OCI-LY3 (cell line): ENCODE measurements around the gene SLC6A20.

Experiments used
- H2AFZ ChIP-seq: fragments of 200-600, 300-600 bp; shearing (Covaris generic); 2 replicates; pipeline ENCODE4 v1.6.0; 2014; ENCODE audit warnings: antibody characterized with exemption, low read depth, low read length
- H3K27ac ChIP-seq: fragments of 200-600, 300-600 bp; sonication (generic); 2 replicates; pipeline ENCODE4 v1.5.1; 2014; ENCODE audit warnings: mild to moderate bottlenecking, low read length, moderate library complexity, mixed read lengths
- H3K27me3 ChIP-seq: fragments of 200-600, 300-600 bp; sonication (generic); 2 replicates; pipeline ENCODE4 v1.6.1; 2014; ENCODE audit warnings: low read depth, low read length, mixed read lengths
- H3K36me3 ChIP-seq: fragments of 200-600, 300-600 bp; sonication (generic); replicated peaks from 2 replicates; pipeline ENCODE3; 2014; ENCODE audit warnings: low read depth, low read length, mixed read lengths
- H3K4me1 ChIP-seq: fragments of 300-600, 200-600 bp; sonication (generic); 2 replicates; pipeline ENCODE4 v1.6.1; 2014; ENCODE audit warnings: low read length, mixed read lengths
- H3K4me2 ChIP-seq: fragments of 200-600, 300-600 bp; sonication (generic); 2 replicates; pipeline ENCODE4 v1.6.1; 2014; ENCODE audit warnings: low read length, mixed read lengths
- H3K4me3 ChIP-seq: fragments of 300-600, 200-600 bp; sonication (generic); 2 replicates; pipeline ENCODE4 v1.5.1; 2014; ENCODE audit warnings: antibody characterized with exemption, mild to moderate bottlenecking, low read length, moderate library complexity
- H3K79me2 ChIP-seq: fragments of 300-600, 200-600 bp; shearing (Covaris generic); 2 replicates; pipeline ENCODE4 v1.6.1; 2014; ENCODE audit warnings: mild to moderate bottlenecking, low read length, mixed read lengths
- H3K9ac ChIP-seq: fragments of 300-600, 200-600 bp; shearing (Covaris generic); 2 replicates; pipeline ENCODE4 v1.6.0; 2014; ENCODE audit warnings: mild to moderate bottlenecking, low read length, moderate library complexity
- H3K9me3 ChIP-seq: fragments of 200-600, 300-600 bp; shearing (Covaris generic); 2 replicates; pipeline ENCODE4 v1.6.1; 2014; ENCODE audit warnings: low read length, mixed read lengths; ENCODE audit not compliant: insufficient read depth
- H4K20me1 ChIP-seq: fragments of 200-600, 300-600 bp; sonication (generic); 2 replicates; pipeline ENCODE4 v1.6.1; 2016; ENCODE audit warnings: low read length, mixed read lengths; ENCODE audit not compliant: insufficient read depth
- CTCF ChIP-seq: fragments of 200-600, 300-600 bp; sonication (generic); IDR thresholded peaks from 2 replicates; pipeline ENCODE4 v1.5.1; 2014; ENCODE audit warnings: antibody characterized with exemption, low read length, low read depth
- EZH2phosphoT487 ChIP-seq: fragments of 200-600 bp; shearing (Covaris generic); IDR thresholded peaks from 2 replicates; pipeline ENCODE4 v1.6.1; 2018; ENCODE audit warnings: antibody characterized with exemption, mixed run types, low read depth

The SLC6A20 gene

GRCh38 chr3:45729614-45730013 lies 66.7 kb downstream of the SLC6A20 start:
- Histone ChIP-seq H4K20me1 (no peaks in the 10 kb centered on the region), H3K79me2 (no peaks in the 10 kb centered on the region), H2AFZ (no peak overlapping the region), H3K27me3 (no peaks in the 10 kb centered on the region), H3K4me3 (no peak overlapping the region), H3K9me3 (no peaks in the 10 kb centered on the region), H3K9ac (no peak overlapping the region), H3K4me2 (no peak overlapping the region), H3K36me3 (peaks cover 25% of the 10 kb centered on the region), H3K27ac (no peak overlapping the region), H3K4me1 (peaks cover 9% of the 10 kb centered on the region)
- TF ChIP-seq CTCF (no peak), EZH2phosphoT487 (no peak)

- Histone ChIP-seq H3K79me2 (no peaks in the 10 kb centered on the region), H2AFZ (no peak overlapping the region), H3K27me3 (no peaks in the 10 kb centered on the region), H3K27ac (no peak overlapping the region), H3K4me3 (no peak overlapping the region), H3K9ac (no peak overlapping the region), H3K4me2 (no peak overlapping the region), H3K36me3 (peaks cover 22% of the 10 kb centered on the region), H3K4me1 (no peaks in the 10 kb centered on the region), H3K9me3 (no peaks in the 10 kb centered on the region), H4K20me1 (no peaks in the 10 kb centered on the region)
- no peak for TF ChIP-seq EZH2phosphoT487
Observed at GRCh38 chr3:45724911-45725310, 71.4 kb downstream of the SLC6A20 start.

- Histone ChIP-seq H3K9me3 (no peaks in the 10 kb centered on the region), H3K79me2 (no peaks in the 10 kb centered on the region), H2AFZ (no peak overlapping the region), H3K4me3 (no peak overlapping the region), H3K36me3 (peaks cover 31% of the 10 kb centered on the region), H3K27ac (no peak overlapping the region), H3K4me2 (no peak overlapping the region), H3K4me1 (no peaks in the 10 kb centered on the region), H4K20me1 (no peaks in the 10 kb centered on the region), H3K9ac (no peak overlapping the region), H3K27me3 (no peaks in the 10 kb centered on the region)
- TF ChIP-seq CTCF (no peak), EZH2phosphoT487 (no peak)
Observed at GRCh38 chr3:45719655-45720487, 76.5 kb downstream of the SLC6A20 start.

GRCh38 chr3:45716790-45717336 lies 79.5 kb downstream of the SLC6A20 start:
- no peak overlapping the region for H3K27ac ChIP-seq
- H3K9ac ChIP-seq = no peak overlapping the region
- H3K4me2 ChIP-seq = no peak overlapping the region
- no peaks in the 10 kb centered on the region for H3K4me1 ChIP-seq
- H3K79me2 ChIP-seq = no peaks in the 10 kb centered on the region
- H3K4me3 ChIP-seq = no peak overlapping the region
- H2AFZ ChIP-seq = no peak overlapping the region
- no peaks in the 10 kb centered on the region for H3K27me3 ChIP-seq
- H3K9me3 ChIP-seq = no peaks in the 10 kb centered on the region
- no peaks in the 10 kb centered on the region for H4K20me1 ChIP-seq
- H3K36me3 ChIP-seq = peaks cover 18% of the 10 kb centered on the region
- no peak for TF ChIP-seq EZH2phosphoT487
- no peak for TF ChIP-seq CTCF
